AG08395 (cell line): ENCODE measurements around the gene FAM228B.
"Not testable (repeated sequence)": the region's sequence is repeated elsewhere in the genome, so short reads cannot be mapped to it uniquely, and the experiment has no call there.

Source experiments
- DNase-seq: peaks from one replicate; pipeline ENCODE4 v3.0.0; 2012; ENCODE audit warnings: mixed read lengths, low spot score

Gene FAM228B

DNA sequence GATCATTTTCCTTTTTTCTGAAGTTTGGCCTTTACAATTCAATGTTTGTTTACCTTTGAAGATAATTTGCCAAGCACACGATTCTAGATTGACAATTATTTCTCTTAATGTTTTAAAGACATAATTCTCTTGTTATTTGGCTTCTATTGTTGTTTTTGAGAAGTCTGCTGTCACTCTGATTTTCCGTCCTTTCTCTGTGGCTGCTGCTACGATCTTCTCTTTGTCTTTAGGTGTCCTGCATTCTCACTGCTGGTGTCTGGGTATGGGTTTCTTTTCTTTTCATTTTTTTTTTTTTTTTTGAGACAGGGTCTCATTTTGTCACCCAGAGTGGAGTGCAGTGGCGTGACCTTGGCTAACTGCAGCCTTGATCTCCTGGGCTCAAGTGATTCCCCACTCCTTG is 36.4 kb downstream of the FAM228B start:
- no peak for DNase-seq

DNA sequence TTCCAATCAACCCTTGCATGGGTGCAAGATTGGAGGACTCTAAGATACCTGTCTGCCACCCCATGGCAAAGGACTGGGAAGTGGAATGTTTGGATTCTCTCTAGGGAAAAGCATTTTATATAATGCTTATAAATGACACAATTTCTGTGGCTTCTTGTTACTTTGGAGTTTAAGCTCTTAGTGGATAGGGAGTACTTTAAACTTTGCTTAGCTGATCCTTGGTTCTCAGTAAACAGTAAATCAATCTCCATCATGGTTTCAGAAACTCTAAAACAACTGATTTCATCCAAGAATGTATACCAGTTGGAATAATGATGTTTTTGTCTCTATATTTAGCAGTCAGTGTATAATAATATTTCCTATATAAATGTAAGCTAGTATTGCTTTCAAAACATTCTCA is 37.5 kb downstream of the FAM228B start:
- no peak for DNase-seq

- DNase-seq, result no peak
Measured at GRCh38 chr2:24162494-24162893, 39.2 kb downstream of the FAM228B start.

DNA sequence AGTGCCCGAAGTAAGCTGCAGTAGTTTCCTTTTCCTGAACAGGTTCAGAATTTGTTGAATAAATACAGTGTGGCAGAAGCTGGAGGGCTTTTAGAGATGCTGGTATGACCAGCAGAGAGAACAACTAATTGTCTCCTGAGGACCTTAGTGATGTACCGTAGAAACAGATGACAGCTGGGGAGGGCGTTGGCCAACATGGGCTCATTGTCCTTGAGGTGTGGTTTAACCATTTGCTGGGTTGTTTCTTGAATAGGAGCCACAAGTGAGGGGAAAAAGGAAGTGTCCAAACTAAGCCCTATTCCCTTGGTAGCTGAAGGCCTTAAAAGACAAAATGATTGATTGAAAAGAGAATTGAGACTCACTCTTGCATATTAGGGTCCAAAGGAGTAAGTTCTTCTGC is 39.9 kb downstream of the FAM228B start:
- DNase-seq, result no peak

GRCh38 chr2:24163601-24164000 is 40.3 kb downstream of the FAM228B start:
- DNase-seq, result no peak

DNA sequence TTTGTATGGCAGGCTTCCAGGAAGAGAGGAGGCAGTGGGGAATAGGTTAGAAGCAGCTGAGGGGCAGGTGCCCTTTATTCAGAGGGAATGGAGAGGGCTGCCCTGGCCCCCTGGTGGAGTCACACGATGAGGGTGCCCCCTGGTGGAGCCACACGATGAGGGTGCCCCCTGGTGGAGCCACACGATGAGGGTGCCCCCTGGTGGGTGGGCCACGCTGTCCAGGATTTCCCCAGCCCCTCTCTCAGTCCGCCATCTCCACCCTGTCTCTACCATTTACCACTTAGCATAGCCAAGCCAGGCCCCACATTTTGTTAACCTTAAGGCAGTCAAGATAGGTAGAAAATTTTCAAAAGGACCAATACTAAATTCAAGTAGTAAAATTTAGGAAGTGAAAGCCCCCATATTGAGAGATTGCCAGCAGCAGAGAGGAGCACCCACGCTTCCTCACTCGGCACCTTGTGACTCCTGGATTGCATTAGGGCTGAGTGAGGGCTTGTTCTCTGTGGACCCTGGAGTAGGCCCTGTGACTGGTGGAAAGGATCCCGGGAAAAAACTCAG is 41.2 kb downstream of the FAM228B start:
- DNase-seq, result no peak

- no peak for DNase-seq
Measured at GRCh38 chr2:24169023-24169422, 45.8 kb downstream of the FAM228B start.

DNA sequence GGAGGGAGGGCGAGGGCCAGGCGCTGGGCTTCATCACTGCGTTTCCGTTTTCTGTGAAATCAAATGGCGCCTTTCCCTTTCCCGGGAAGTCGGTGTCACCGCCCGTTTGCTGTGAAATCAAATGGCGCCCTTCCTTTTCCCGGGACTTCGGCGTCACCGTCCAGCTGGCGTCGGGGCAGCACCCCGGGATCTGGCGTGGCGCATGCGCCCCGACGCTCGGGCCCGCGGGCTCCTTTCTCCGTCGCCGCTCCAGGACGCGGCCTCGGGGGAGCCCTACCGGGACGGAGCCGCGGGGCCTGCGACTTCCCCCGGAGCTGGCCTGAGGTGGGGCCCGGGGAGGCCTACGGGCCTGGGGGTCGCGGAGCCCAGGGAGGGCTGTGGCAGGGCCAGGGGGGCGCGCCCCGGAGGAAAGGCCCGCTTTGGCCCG is 51.6 kb downstream of the FAM228B start, which contains the start of gene FAM228A:
Gene FAM228A, plus strand, starts transcription at position 203 of the 427 bp plus-strand sequence. CDS start 428 bp downstream, outside the sequence.
- no peak for DNase-seq

GRCh38 chr2:24175631-24176187 is 52.4 kb downstream of the FAM228B start:
- peak; percentile 31 for DNase-seq

DNA sequence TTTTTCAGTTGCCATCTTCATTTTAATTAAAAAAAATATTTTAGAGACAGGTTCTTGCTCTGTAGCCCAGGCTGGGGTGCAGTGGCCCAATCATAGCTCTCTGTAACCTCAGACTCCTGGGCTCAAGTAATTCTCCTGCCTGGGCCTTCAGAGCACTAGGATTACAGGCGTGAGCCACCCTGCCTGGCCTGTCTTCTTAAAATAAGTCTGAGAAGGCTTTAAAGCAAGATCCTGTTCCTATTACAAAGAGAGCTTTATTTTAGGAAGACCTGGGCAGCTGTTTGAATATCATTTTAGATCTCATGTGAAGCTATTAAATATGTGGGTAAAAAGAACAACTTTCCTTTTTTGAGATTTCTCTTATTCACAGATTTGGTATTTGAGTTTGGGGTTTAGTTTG is 53.1 kb downstream of the FAM228B start:
- no peak for DNase-seq

DNA sequence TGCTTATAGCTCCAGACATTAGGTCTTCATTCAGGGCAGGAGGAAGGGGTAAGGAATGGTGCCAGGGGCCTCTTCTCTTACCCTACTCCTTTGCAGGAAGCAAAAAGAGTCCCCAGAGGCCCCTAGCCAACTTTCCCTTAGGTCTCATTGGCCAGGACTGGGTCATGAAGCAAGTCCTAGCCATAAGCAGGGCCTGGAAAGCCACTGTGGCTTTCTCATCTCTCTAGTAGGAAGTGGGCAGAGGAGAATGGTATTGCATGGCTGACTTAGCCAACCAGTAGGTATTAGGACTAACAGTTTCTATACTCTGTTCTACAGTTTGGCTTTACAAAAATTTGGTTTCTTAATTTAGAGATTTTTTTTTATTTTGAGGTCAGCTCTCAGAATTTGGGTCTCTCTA is 56.4 kb downstream of the FAM228B start:
- DNase-seq, result no peak

DNA sequence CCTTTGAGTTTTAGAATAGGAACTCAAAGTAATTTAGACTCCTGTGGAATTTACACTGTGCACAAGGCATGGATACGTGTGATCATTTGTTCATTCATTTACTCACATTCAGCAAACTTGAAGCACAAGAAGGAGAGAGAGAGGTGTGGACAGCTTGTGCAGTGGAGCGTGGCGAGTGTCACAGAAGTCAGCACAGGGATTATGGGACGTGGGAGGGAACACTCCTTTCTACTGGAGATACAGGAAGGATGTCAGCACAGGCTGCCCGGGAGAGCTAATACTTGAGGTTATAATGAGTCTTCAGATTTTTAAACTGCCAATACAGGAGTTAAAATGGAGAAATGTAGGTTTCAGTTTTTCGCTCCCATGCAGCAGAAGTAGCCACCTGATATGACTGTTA is 58.6 kb downstream of the FAM228B start:
- no peak for DNase-seq

- DNase-seq, result no peak
Measured at GRCh38 chr2:24182507-24182906, 59.2 kb downstream of the FAM228B start.

DNA sequence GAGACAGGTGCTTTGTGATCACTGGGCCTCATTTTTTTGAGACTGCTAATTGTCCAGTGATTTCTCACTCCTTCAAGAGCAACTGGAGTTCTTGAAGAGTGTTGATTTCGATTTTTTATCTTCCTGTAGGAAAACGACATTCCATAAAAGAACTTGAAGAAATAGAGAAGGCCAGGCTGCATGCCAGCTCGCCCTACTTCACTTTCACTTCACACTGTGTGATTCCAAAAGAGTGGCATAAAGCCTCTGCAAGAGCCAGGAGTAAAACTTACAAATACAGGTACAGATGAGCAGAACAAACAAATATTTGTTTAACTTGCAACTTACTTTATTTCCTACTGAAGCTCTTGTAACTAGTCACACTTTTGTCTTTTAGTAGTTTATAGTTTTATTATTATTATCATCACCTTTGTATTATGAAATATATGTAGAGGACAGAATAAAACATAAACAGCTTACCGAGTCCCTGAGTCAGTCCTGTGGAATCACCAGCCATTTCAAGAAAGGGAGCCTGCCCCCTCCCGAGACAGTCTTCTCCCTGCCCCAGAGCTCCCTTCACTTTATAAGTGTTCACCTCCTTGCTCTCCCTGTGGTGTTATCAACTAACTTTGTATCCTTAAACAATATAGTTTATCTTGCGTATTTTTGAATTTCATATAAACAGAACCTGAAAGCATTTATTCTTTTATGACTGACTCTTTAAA is 60.2 kb downstream of the FAM228B start:
- no peak for DNase-seq

DNA sequence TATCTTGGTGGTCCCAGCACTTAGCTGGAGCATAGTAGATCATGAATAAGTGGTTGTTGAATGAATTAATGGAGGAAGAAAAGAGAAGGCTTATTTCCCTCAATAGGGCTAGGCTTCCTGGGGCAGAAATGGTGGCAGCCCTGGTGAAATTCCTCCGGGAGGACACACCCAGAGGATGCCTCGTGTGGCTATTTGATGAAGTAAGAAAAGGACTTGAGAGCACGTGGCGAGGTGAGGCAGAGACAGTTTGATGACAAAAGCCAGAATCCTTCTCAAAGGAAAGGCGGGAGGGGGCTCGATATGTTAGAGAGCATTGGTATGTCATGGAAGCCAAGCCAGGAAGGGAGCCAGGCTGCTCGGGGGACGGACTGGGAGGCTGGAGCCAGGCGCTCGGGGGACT is 66.3 kb downstream of the FAM228B start:
- no peak for DNase-seq

DNA sequence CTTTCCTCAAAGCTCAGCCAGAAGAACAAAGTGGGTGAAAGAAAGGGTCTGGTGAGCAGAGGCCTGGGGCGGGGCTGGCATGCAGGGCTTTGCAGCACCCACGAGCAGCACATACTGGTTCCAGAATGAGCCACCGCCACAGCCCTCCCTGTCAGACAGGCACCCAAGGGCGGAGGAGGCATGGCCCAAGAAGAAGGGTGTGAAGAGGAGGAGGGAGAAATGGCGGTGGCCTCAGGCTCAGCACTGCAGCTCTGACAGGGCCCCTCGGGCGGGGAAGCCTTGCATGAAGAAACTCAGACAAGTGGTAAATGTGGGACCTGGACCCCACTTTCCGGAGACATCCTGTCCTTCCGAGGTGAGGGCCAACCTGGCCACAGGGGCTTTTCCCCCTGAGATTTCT is 67.2 kb downstream of the FAM228B start:
- DNase-seq, result no peak

GRCh38 chr2:24191156-24191555 is 67.9 kb downstream of the FAM228B start:
- DNase-seq, result no peak

DNA sequence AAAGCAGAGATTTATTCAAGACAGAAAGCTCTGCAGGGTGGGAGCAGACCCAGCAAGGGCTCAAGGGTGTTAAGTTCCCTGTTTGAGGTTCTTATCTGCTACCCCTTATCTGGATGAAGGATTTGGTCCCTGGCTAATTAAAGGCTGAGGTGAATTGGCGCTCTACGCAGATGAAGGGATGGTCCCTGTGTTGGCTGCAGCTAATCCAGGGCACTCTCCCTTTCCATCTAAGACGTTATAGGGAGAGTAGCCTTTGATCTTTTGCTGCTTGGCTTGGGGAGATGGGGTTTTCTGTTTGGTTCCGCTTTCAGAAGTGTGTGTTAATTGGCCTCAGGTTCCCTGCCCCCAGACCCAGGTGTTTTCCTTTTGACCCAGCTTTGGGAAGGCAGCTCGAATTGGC is 68.6 kb downstream of the FAM228B start:
- DNase-seq, result no peak

DNA sequence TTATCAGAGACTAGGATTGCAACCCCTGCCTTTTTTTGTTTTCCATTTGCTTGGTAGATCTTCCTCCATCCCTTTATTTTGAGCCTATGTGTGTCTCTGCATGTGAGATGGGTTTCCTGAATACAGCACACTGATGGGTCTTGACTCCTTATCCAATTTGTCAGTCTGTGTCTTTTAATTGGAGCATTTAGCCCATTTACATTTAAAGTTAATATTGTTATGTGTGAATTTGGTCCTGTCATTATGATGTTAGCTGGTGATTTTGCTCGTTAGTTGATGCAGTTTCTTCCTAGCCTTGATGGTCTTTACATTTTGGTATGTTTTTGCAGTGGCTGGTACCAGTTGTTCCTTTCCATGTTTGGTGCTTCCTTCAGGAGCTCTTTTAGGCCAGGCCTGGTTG is 73.9 kb downstream of the FAM228B start:
- DNase-seq, result not testable (repeated sequence)

- DNase-seq, result no peak
Measured at GRCh38 chr2:24199968-24200590, 76.8 kb downstream of the FAM228B start.

- no peak for DNase-seq
Measured at GRCh38 chr2:24200799-24201198, 77.5 kb downstream of the FAM228B start.

DNA sequence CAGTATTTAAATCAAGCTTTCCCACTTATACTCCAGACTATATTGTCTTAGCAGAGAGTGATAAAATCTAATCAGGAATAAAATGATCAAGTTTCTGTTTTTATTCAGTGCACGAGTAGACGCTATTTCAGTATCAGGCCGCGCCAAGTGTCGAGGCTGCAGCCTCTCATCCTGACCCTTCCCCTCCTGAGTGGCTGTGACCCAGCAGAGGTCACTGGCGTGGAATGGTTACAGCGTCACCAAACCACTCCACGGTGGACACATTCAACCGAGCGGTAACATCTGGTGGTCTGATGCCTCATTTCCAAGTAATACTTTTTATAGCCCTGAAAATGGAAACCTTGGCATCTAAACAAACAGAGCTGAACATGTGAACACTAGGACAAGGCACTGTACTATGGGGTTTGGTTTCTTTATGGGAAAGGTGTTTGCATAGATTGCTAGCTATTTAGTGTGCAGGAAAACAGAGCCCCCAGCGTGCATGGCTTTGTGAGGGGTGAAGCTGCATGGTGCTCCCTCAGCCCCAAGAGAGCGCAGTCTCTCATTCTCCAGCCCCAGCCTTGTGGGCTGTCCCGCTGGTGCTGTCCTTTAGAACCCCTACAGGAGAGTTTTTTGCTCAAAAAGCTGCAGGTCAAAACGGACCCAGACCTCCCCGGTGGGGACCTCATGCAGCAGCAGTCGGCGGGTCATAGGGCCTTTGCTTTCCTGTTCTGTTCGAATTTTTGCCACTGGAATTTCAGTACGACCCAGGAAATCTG is 79.9 kb downstream of the FAM228B start:
- DNase-seq, result no peak

DNA sequence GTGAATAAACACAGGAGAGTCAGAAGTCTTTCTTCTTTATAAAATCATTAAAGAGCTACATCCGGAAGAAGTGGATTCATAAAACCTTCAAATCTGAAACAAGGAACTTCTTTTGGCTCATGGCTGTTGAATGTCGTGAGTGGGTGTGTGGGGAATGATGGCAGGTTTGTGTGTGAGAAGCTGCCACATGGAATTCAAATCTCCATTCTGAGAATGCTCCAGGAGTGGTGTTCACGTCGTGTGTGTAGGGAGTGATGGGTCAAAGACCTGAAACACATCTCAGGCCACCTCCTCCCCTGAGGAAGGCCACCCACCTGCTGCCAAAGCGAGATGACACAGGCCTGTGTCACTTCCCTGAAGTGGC is 80.5 kb downstream of the FAM228B start:
- DNase-seq, result no peak
